NCI-H2196 (cell line): ENCODE data around the gene RSAD2.
"Not testable (repeated sequence)": the region's sequence is repeated elsewhere in the genome, so short reads cannot be mapped to it uniquely, and the experiment has no call there.

Experiments used
- DNase-seq: peaks from one replicate; lab custom pipeline; 2025; ENCODE audit not compliant: unreplicated experiment; lab: John Stamatoyannopoulos, UW

The RSAD2 gene

DNA sequence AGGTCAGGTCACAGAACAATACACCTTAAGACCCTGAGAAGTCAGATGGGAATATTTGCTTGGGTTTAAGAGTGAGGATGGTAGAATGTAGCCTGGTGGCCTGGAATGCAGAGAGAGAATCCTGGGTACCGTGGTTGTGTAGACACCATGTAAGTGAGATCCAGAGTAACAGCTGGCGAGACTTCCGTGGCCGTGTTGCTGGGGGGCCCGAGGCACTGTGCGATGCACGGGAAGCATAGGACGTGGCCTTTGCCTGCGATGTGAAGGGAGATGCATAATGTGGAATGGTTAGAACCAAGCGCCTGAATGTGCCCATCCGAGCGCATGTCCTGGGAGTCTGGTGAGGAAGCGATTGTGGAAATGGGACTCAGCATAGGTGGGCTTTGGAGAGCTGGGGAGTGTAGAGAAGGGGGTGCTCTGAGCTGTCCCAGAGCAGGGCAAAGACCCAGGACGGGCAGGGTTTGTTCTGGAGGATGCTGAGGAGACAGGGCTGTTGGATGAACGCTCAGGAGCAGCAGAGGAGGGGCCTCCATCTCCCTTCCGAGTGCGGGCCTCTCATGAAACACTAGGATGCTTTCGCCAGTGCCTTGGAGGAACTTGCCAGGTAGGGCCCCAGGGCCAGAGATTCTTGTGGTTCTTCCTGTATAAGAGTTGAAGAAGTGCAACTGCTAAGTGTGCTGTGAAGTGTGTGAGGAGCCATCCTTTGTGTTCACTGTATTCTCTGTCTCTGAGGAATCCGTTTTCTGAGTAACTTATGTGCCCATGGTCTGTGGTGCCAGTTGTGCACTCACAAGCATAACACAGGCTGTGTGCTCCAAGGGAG lies 46.7 kb downstream of the RSAD2 start:
- DNase-seq = no peak

DNA sequence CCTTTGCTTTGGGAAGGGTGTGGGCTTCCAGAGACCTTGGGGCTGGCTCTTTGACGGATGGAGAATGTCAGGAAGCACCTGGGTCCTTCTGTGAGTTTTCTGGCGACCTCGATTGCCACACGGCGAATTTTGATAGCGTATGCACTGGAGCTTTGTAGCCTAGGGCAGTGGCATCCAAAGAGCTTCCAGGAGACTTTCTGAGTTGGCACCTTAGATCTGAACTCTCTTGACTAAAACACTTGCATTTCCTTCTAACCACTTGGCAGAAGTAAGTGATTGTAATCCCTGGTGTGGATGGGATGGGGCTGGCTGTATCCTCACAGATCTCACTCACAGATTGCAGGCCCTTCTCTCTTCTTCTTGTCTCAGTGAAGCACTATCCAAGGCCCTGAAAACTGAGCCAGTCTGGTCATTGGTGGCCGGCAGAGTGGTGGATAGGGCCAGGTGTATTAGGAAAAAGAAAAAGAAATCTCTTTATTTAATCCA lies 47.4 kb downstream of the RSAD2 start:
- DNase-seq = no peak

DNA sequence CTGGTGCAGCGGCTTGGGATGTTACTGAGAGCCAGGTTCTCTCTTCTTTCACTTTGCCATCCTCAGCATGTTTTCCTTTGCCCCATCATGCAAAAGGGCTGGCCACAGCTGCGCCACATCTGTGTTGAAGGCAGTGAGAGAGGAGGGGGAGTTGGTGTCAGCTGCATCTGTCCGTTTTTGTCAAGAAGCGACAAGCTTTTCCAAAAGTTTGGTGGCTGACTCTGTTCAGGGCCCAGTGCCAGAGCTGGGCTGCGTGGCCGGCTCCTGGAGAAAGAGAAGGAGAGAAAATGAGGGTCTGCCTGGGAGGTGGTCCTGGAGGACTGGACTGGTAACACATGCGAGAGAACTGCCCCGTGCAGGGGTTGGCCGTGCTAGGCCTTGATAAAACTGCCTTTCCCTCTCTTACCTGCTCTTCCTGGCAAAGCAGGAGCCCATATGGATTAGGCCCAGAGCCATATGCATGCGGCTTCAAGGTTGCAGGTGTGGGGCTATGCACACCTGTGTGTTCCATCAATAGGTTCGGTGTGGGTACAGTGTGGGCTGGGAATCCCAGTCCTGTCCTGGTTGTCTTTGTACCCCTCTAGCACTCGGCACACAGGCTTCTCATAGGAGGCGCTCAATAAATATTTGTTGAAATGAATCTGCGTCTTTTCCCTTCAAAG lies 48.6 kb downstream of the RSAD2 start:
- DNase-seq = no peak

DNA sequence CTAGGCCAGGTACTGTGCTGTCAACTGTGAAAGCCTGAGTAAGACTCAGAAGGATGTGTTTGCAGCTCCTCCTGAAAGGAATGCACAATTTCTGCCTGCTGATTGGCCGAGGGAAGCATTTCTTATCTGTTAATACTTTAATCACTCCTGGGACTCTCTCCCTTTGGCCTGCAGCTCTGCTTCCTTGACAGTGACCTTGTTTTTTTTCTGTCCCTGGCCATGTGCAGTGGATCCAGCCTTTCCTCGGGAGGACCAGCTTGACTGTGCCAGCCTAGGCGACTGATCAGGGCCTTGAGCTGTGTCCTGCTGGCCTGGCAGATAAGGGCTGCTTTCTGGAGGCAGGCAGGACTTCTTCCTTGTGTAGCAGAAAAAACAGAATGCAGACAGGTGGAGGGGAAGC lies 49.6 kb downstream of the RSAD2 start:
- no peak for DNase-seq

DNA sequence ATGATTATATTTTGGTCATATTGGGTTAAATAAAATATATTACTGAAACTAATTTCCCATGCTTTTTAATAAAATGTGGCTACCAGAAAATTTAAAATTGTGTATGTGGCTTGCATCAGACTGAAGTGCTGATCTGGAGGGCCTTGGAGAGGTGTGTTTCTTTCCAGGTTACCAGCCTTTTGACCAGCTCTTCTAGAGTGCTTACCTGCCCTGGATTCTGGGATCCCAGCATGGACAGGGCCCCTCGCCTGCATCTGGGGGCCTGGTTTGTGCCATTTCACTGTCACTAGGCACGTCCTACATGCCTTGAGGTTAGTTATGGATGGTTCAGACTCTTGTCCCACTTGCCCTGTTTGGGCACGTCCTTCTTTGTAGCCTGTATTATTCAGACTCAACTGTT lies 50.2 kb downstream of the RSAD2 start:
- no peak for DNase-seq

DNA sequence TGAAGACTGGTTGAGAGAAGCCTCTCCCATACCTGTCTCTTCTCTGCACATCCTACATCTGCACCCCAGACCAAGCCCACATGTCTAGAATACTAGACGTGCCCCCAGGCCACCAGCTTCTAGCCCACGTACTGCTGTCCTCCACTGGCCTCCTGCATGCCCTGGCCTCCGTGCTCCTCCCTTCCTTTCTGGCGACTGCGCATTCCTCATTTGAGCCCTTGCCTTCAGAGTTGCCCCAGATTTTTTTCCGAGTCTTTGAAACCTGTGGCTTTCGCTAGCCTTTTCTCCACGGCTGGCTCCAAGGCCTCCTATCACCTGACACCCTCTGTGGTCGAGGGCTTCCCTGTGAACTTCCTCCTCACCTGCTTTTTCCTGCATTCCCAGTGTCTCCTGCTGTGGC lies 50.9 kb downstream of the RSAD2 start:
- DNase-seq = no peak

DNA sequence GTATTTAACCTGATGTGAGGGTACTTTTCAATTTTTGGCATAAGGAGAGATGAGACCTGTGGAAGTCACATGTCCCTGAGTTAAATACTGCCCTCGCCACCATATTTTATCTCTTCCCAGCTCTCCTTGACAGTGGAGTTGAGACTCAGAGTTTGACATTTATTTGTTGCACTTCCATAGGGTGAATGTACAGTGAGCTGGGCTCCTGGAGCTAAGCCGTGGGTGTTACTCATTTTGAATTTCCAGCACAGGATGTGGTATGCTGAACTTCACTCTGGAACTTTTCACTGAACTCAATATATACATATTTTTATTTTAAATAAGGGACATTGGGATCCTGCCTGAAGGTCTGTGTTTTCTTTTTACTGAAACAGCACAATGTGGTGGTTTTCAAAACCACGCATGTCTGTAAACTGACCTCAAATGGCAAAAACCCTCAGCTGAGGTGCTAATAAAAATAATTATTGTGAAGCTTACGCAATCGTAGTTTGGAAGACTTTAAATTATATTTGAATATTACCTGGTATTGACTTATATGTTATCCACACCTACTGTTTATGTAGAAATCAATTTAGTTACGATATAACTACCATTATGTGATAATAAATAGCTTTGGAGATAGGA lies 51.7 kb downstream of the RSAD2 start:
- DNase-seq = no peak

DNA sequence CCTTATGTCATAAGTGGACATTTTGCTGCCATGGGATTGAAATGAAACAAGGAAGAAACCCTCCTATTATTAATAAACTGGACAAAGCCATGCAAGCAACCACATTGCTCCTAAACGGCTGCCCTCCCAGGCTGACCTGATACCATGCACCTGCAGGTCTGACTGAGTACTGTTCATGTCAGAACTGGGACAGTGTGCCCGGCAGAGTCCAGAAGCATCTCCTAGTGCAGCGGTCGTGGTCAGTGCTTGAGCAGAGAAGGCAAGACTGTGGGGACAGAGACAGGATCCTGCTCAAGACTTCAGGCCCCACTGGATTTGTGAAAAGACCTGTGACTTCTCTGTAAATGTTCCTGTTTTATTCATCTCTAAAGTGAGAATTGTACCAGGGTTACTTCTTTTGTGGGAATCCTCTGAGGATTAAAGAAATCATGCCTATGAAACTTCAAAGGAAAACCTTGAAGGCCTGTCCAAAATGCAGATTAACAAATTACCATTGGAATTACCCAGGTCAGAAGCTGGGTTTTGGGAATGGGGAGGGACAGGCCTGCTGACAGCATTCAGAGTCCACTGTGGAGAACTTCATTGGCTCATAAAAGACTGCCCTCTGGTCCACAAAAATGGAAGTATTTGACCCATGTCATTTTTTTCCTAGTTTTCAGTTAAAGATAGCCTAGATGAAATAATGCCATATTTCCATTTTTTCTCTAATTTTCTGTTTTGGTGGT lies 53.5 kb downstream of the RSAD2 start:
- no peak for DNase-seq

DNA sequence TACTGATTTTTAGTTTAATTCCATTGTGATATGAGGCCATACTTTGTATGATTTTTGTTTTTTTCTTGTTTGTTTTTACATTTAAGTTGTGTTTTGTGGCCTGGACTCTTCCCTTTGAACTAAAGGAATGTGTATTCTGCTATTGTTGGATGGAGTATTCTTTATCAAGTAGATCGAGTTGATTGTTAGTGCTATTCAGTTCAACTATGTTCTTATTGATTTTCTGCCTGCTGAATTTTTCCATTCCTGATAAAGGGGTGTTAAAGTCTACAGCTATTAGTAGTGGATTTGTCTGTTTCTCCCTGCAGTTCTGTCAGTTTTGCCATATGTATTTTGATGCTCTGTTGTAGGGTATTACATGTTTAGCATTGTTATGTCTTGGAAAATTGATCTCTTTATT lies 54.2 kb downstream of the RSAD2 start:
- DNase-seq = no peak

DNA sequence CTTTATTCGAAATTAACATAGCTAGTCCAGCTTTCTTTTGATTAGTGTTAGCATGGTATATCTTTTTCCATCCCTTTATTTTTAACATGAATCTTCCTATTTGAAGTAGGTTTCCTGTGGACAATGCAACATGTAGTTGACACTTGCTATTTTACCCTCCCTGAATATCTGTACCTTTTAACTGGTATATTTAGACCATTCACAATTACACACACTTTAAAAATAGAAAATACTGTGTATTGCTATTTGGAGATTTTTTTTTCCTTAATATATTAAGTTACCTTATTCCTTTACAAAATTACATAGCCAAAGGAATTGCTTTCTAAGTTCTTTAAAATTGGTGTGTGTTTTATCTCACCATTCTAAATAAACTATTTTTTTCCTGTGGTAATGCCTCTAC lies 54.6 kb downstream of the RSAD2 start:
- no peak for DNase-seq

DNA sequence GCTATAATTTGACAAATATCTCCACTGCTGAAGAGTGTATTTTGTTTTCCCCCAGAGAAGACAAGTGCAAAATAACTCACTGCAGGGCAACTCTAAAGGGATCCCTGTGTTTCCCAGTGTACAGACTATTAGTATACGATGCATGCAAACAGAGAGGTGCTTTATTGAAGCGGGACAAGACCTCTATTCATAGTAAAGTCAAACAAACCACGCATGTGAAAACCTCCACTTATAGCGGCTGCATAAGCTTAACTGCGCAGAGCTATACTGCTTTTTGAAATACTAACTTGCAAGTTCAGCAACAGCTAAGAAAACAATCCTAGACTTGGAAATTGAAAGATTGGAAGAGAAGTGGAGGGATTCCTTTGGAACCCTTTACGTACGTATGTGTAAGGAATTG lies 55.3 kb downstream of the RSAD2 start:
- no peak for DNase-seq

DNA sequence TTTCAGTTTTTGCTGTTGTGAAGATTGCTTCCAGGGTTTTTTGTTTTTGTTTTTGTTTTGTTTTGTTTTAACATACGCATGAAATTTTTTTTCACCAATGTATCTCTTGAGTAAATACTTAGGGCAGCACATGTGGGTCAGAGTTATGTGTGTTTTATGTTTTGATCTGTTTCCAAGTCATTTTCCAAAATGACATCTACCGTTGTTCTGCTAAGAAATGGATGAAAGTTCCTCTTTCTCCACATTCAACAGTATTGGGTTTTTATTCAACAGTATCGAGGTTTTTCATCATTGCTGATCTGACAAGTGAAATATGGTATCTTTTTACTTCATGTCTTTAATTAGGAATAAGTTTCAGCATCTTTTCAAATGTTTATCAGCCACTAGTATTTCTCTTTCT lies 56.3 kb downstream of the RSAD2 start:
- DNase-seq = no peak

DNA sequence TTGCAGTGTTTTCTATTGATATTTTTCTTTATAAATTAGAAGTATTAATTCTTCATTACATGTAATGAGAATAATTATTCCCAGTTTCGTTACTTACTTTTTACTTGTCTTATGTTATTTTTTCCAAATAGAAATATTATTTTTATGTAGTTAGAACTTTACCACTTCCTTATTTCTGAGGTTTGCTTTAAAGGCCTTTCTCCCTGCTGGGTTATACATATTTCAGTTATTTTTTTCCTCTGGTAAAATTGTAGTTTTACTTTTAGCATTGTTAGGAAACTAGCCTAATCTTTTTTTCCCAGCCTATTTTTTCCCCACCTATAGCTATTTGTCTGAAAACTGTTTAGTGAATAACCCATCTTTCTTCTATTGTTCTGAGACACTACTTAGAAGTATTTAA lies 56.8 kb downstream of the RSAD2 start:
- DNase-seq = no peak

DNA sequence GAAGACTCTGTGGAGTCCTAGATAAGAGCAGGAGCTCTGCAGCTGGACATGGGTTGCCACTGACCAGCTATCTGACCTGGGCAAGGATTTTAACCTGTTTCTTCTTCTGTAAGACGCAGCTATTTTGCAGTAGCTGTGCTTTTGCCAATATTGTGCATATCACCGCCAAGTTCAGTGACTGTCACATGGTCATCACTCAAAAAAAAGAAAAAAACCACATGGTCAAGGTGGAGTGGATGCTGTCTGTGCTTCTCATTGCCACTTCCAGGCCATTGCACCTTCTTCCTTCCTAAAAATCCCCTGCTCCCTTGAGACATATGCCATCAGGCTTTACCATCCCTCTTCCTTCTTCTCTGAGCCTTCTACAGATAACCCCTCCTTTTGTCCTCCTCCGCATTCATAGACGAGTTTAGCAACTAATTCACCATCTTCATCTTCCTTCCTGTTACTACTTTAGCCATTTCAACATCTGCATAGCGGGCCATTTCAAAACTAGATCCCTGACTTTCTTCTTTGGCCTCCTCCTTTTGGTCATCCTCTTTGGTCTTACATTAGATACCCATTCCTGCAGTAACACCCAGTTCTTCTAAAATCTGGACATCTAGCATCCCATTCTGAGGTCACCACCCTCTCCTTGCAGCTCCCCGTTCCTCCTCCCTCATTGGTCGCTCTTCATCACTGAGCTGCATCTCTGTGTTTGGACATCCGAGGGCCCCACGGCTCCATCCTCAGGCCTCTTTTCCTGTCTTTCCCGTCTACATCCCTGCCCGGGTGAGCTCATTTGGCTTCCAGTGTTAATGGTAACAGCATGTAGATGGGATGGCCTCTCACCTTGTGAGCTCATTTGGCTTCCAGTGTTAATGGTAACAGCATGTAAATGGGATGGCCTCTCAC lies 57.4 kb downstream of the RSAD2 start:
- DNase-seq = no peak

DNA sequence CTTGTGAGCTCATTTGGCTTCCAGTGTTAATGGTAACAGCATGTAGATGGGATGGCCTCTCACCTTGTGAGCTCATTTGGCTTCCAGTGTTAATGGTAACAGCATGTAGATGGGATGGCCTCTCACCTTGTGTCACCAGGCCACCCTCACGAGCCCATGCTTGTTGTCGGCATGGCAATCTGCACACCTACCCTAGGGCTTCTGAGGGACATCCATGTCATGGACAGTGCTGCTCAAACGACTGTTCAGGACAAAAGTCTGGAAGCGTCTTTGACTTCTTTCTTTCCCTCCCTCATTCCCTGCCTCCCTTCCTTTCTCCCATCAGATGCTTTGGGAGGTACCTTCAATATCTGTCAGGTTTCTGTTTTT lies 58.1 kb downstream of the RSAD2 start:
- not testable (repeated sequence) for DNase-seq

DNA sequence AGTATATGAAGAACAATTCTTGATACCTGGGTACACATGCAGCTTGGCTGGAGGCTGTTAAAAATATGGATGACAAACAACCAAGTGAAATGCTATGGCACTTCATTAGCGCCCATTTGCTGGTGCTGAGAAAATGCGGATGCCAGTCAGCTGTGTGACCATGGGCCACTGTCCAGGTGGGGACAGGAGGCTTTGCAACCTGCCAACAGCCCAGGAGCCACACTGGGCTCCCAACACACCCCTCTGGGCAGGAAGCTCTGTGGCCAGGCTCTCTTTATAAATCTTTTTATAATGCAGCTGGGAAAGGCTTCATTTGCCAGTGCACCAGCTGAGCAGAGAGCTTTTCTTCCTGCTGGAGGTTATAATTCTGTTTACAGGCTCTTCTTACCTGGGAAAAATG lies 59.6 kb downstream of the RSAD2 start:
- DNase-seq = no peak

DNA sequence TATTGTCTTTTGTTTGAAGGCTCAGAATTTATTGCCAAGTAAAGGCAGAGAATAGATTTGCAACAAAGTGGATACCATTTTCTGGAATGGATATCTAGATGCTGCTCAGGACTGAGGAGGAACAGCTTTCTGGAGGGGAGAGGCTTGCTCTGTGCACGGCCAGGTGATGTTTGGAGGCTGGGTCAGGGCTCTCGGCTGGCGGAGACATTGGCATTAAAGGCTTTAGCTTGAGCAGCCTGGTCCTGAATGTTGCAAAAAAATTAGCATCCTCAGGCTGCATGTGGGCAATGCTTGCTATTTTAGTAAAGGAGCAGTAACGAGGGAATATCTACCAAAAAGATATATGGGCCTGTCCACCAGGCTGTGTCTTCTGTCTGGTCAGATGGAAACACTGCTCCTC lies 60.0 kb downstream of the RSAD2 start:
- no peak for DNase-seq

DNA sequence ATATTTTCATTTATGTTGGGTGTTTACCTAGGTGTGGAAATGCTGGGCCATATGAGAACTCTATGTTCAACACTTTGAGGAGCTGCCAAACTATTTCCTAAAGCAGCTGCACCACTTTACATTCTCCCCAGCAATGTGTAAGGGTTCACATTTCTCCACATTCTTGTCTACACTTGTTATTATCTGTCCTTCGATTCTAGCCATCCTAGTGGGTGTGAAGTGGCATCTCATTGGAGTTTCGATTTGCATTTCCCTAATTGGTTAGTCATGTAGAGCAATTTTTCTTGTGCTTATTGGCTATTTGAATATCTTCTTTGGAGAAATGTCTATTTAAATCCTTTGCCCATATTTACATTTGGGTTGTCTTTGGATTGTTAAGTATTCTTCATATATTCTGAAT lies 61.5 kb downstream of the RSAD2 start:
- no peak for DNase-seq

DNA sequence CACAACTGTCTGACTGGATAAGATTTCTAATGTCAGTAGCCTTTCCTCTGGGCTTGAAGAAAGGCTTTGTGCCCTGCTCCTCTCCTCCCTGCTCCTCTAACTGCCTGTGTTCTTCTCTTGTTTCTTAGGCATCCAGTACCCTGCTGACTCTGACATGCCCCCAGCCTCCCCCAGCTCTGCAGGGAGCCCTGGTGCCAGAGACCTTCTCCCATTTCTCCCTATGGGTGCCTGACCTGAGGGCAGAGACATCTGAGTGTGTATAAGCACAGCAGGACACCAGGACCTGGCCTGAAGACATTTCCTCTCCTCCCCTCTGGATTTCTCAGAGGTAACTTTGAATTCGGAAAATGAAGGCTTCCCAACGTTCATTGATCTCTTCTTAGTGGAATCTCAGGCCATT lies 63.2 kb downstream of the RSAD2 start:
- DNase-seq = no peak

DNA sequence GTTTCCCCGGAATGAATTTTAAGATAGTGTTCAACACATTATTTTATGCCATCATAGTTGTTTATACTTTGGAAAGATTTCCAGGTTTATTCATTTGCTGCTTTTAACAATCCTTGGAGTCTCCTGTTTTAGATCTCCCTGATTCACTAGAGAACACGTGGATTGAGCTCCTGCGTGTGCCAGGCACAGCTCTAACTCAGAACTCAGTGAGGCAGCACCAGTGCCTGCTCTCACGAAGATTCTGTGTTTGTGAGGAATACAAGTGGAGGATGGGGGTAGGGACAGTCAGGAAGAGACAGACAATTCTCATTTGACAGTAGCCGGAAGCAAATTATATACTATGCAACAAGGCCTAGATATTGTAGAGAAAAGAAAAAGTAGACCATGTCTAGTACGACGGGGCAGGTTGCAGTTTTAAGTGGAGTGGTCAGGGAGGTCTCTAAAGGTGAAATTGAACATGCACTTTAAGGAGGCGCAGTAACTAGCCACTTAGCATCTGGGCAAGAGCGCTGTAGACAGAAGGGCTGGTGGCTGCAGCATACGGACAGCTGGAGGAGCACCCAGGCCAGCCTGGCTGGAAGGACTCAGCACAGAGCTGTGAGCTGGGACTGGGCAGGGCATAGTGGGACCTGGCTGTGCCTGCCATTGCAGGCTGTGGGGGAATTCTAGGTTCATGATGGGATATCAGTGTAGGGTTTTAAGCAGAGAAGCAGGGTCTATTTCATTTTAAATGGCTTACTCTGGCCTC lies 63.9 kb downstream of the RSAD2 start:
- no peak for DNase-seq
